SU-DHL-6 (cell line): Measurements from ENCODE around the gene EPB41L5.

ENCODE experiments used
- H2AFZ ChIP-seq: fragments of 200-600 bp; sonication (generic); 2 replicates; pipeline ENCODE4 v1.6.1; 2014; ENCODE audit warnings: low read depth, mild to moderate bottlenecking, moderate library complexity, mixed read lengths, antibody characterized with exemption, low read length; ENCODE audit not compliant: severe bottlenecking
- H3F3A ChIP-seq: fragments of 200-600 bp; shearing (Covaris generic); 2 replicates; pipeline ENCODE4 v1.6.0; 2016; ENCODE audit warnings: antibody characterized with exemption, mild to moderate bottlenecking; ENCODE audit not compliant: insufficient read depth
- H3K27ac ChIP-seq: fragments of 200-600 bp; sonication (generic); 2 replicates; pipeline ENCODE4 v1.5.1; 2016; ENCODE audit warnings: low read depth, mild to moderate bottlenecking, low read length, moderate library complexity, mixed read lengths
- H3K27me3 ChIP-seq: fragments of 200-600 bp; sonication (generic), shearing (Covaris generic); 2 replicates; pipeline ENCODE4 v1.6.0; 2014; ENCODE audit warnings: mild to moderate bottlenecking, low read length
- H3K36me3 ChIP-seq: fragments of 200-600 bp; sonication (generic); 2 replicates; pipeline ENCODE4 v1.6.1; 2014; ENCODE audit warnings: mild to moderate bottlenecking, low read length, mixed read lengths
- H3K4me2 ChIP-seq: fragments of 300-600, 200-600 bp; shearing (Covaris generic), sonication (generic); 2 replicates; pipeline ENCODE4 v1.6.0; 2014; ENCODE audit warnings: low read length, low read depth, mild to moderate bottlenecking; ENCODE audit not compliant: poor library complexity, severe bottlenecking
- H3K4me3 ChIP-seq: fragments of 200-600 bp; sonication (generic); 2 replicates; pipeline ENCODE4 v1.5.1; 2014; ENCODE audit warnings: antibody characterized with exemption, low read length, mild to moderate bottlenecking, mixed read lengths; ENCODE audit not compliant: insufficient read depth, poor library complexity, severe bottlenecking
- H3K79me2 ChIP-seq: fragments of 200-600 bp; sonication (generic); 2 replicates; pipeline ENCODE4 v1.6.1; 2014; ENCODE audit warnings: mild to moderate bottlenecking, low read length, moderate library complexity; ENCODE audit not compliant: insufficient read depth
- H3K9ac ChIP-seq: fragments of 200-600 bp; sonication (generic); 2 replicates; pipeline ENCODE4 v1.7.0; 2014; ENCODE audit warnings: mild to moderate bottlenecking, low read length
- H3K9me2 ChIP-seq: fragments of 200-600 bp; sonication (generic); replicated peaks from 2 replicates; pipeline ENCODE4 v1.6.1; 2014; ENCODE audit warnings: low read length; ENCODE audit not compliant: insufficient read depth
- H3K9me3 ChIP-seq: fragments of 200-600 bp; sonication (generic); 2 replicates; pipeline ENCODE4 v1.6.1; 2014; ENCODE audit warnings: low read length, mixed read lengths; ENCODE audit not compliant: insufficient read depth
- H4K20me1 ChIP-seq: fragments of 200-600 bp; sonication (generic); 2 replicates; pipeline ENCODE4 v1.6.1; 2014; ENCODE audit warnings: low read depth, mild to moderate bottlenecking, antibody characterized with exemption, low read length, moderate library complexity, mixed read lengths
- EZH2phosphoT487 ChIP-seq: fragments of 200-600 bp; sonication (generic), shearing (Covaris generic); conservative IDR thresholded peaks from 2 replicates; pipeline ENCODE4 v1.6.1; 2018; ENCODE audit warnings: mild to moderate bottlenecking, antibody characterized with exemption, low read length, moderate library complexity, mixed read lengths
- TF ChIP-seq, protein P1 (sequence below): fragments of 200-600 bp; sonication (generic); IDR thresholded peaks from one replicate; pipeline ENCODE4 v1.5.1; 2017; ENCODE audit warnings: antibody characterized with exemption, mild to moderate bottlenecking, low read length, moderate library complexity; ENCODE audit not compliant: insufficient read depth, poor library complexity, severe bottlenecking

Gene EPB41L5

DNA sequence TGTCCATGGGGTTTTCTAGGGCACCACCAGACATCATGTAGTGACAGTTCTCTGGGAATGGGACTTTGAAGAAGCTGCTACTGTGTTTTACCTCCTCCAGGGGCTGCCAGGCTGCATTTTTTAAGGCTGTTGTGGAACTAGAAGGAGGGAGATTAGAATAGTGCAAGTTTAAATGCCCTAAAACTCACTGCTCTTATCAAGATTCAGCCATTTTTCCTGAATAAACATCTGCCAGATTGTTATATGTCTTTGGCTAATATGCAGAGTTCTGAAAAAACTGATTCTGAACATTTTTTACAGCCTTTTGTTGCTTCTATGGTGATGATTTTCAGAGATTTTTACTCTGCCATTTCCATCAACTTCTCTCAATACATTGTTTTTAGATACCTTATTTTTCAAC, 8.6 kb upstream of the EPB41L5 start:
- no peaks in the 10 kb centered on the region for H4K20me1 ChIP-seq
- H3K9me3 ChIP-seq: no peaks in the 10 kb centered on the region
- no peaks in the 10 kb centered on the region for H3K79me2 ChIP-seq
- no peak overlapping the region for H3K4me2 ChIP-seq
- no peak for TF ChIP-seq EZH2phosphoT487
- TF ChIP-seq, protein P1, sequence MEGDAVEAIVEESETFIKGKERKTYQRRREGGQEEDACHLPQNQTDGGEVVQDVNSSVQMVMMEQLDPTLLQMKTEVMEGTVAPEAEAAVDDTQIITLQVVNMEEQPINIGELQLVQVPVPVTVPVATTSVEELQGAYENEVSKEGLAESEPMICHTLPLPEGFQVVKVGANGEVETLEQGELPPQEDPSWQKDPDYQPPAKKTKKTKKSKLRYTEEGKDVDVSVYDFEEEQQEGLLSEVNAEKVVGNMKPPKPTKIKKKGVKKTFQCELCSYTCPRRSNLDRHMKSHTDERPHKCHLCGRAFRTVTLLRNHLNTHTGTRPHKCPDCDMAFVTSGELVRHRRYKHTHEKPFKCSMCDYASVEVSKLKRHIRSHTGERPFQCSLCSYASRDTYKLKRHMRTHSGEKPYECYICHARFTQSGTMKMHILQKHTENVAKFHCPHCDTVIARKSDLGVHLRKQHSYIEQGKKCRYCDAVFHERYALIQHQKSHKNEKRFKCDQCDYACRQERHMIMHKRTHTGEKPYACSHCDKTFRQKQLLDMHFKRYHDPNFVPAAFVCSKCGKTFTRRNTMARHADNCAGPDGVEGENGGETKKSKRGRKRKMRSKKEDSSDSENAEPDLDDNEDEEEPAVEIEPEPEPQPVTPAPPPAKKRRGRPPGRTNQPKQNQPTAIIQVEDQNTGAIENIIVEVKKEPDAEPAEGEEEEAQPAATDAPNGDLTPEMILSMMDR: no peak
- no peaks in the 10 kb centered on the region for H3K9me2 ChIP-seq
- H3K27me3 ChIP-seq: no peaks in the 10 kb centered on the region
- H3K36me3 ChIP-seq: no peaks in the 10 kb centered on the region
- no peak overlapping the region for H3K27ac ChIP-seq
- no peak overlapping the region for H3K4me3 ChIP-seq
- H3K9ac ChIP-seq: no peak overlapping the region
- no peak overlapping the region for H2AFZ ChIP-seq
- H3F3A ChIP-seq: no peaks in the 10 kb centered on the region

DNA sequence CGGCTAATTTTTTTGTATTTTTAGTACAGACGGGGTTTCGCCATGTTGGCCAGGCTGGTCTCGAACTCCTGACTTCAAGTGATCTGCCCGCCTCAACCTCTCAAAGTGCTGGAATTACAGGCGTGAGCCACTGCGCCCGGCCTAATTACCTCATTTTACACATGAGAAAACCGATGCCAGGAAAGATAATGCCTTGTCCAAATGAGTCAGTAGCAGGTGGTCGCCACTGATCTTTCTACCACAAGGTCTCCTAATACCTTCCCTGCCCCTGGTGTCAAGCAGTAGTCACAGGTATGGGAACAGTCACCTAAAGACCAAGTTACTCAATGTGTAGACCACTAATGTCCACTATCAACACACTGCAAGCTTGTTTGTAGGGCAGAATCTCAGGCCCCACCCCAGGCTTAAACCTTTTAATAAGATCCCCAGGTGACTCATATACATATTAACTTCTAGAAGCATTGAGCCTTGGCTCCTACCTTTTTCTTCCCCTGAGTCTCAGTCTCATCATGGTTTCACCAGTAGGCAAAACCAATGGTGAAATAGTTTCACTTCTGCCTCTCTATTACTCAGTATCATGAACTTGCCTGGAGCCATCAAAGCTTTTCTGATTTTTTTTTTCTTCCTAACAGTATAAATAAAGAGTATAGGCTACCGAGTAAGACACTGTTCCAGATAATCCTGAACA, 6.9 kb upstream of the EPB41L5 start:
- H3K9me3 ChIP-seq: no peaks in the 10 kb centered on the region
- H3K9ac ChIP-seq: no peak overlapping the region
- H4K20me1 ChIP-seq: no peaks in the 10 kb centered on the region
- no peak overlapping the region for H2AFZ ChIP-seq
- no peak for TF ChIP-seq EZH2phosphoT487
- TF ChIP-seq, protein P1: no peak
- H3F3A ChIP-seq: no peaks in the 10 kb centered on the region
- no peaks in the 10 kb centered on the region for H3K79me2 ChIP-seq
- H3K4me2 ChIP-seq: no peak overlapping the region
- H3K27me3 ChIP-seq: no peaks in the 10 kb centered on the region
- H3K4me3 ChIP-seq: no peak overlapping the region
- H3K27ac ChIP-seq: no peak overlapping the region
- no peaks in the 10 kb centered on the region for H3K36me3 ChIP-seq
- no peaks in the 10 kb centered on the region for H3K9me2 ChIP-seq

- no peak overlapping the region for H2AFZ ChIP-seq
- TF ChIP-seq, protein P1: no peak
- no peak for TF ChIP-seq EZH2phosphoT487
- H4K20me1 ChIP-seq: no peaks in the 10 kb centered on the region
- H3K9me2 ChIP-seq: no peaks in the 10 kb centered on the region
- no peaks in the 10 kb centered on the region for H3K27me3 ChIP-seq
- no peak overlapping the region for H3K9ac ChIP-seq
- no peak overlapping the region for H3K27ac ChIP-seq
- H3K9me3 ChIP-seq: no peaks in the 10 kb centered on the region
- no peaks in the 10 kb centered on the region for H3K36me3 ChIP-seq
- H3F3A ChIP-seq: no peaks in the 10 kb centered on the region
- no peak overlapping the region for H3K4me2 ChIP-seq
- H3K4me3 ChIP-seq: no peak overlapping the region
- no peaks in the 10 kb centered on the region for H3K79me2 ChIP-seq
Observed at GRCh38 chr2:120007851-120008250, 5.0 kb upstream of the EPB41L5 start.
